WTC11 (cell line): Measurements from ENCODE around the gene TTLL5.

ENCODE experiments used
- CTCF ChIP-seq: fragments of 200-600 bp; IDR thresholded peaks from 2 replicates; pipeline ENCODE4 v1.8.0; 2022; ENCODE audit warnings: antibody characterized with exemption
- E2F1 ChIP-seq: sonication (generic); formaldehyde crosslinking; IDR thresholded peaks from 2 replicates; pipeline ENCODE4 v1.8.0; 2022; ENCODE audit warnings: mild to moderate bottlenecking, missing genetic modification reagents
- E2F4 ChIP-seq: sonication (generic); formaldehyde crosslinking; IDR thresholded peaks from 2 replicates; pipeline ENCODE4 v1.8.1; 2022; ENCODE audit warnings: low read depth, mild to moderate bottlenecking, moderate library complexity, missing genetic modification reagents, borderline replicate concordance
- EMX1 ChIP-seq: fragments of 250-450 bp; sonication (Bioruptor Pico); IDR thresholded peaks from 2 replicates; pipeline ENCODE4 v1.8.0; 2021; ENCODE audit warnings: mild to moderate bottlenecking
- GTF2I ChIP-seq: fragments of 250-450 bp; sonication (Bioruptor Pico); conservative IDR thresholded peaks from 2 replicates; pipeline ENCODE4 v1.4.0; 2021; ENCODE audit warnings: mild to moderate bottlenecking
- IRF2 ChIP-seq: sonication (generic); formaldehyde crosslinking; IDR thresholded peaks from 2 replicates; pipeline ENCODE4 v1.8.0; 2022; ENCODE audit warnings: low read depth, missing genetic modification reagents, borderline replicate concordance
- NR2C2 ChIP-seq: sonication (generic); formaldehyde crosslinking; IDR thresholded peaks from 2 replicates; pipeline ENCODE4 v1.8.0; 2022; ENCODE audit warnings: mild to moderate bottlenecking, missing genetic modification reagents
- NR3C1 ChIP-seq: sonication (generic); formaldehyde crosslinking; conservative IDR thresholded peaks from 2 replicates; pipeline ENCODE4 v1.8.1; 2023; ENCODE audit warnings: low read depth, mild to moderate bottlenecking, missing genetic modification reagents
- SMAD3 ChIP-seq: sonication (generic); formaldehyde crosslinking; IDR thresholded peaks from 2 replicates; pipeline ENCODE4 v1.8.0; 2022; ENCODE audit warnings: missing genetic modification reagents, mild to moderate bottlenecking, borderline replicate concordance
- TEAD1 ChIP-seq: sonication (generic); formaldehyde crosslinking; IDR thresholded peaks from 2 replicates; pipeline ENCODE4 v1.8.0; 2022; ENCODE audit warnings: mild to moderate bottlenecking, missing genetic modification reagents
- ZNF263 ChIP-seq: sonication (generic); formaldehyde crosslinking; IDR thresholded peaks from 2 replicates; pipeline ENCODE4 v1.8.1; 2022; ENCODE audit warnings: low read depth, mild to moderate bottlenecking, moderate library complexity, missing genetic modification reagents
- ZNF396 ChIP-seq: fragments of 250-450 bp; sonication (Bioruptor Pico); IDR thresholded peaks from 2 replicates; pipeline ENCODE4 v1.8.0; 2021; ENCODE audit warnings: mild to moderate bottlenecking, moderate library complexity, borderline replicate concordance
- ZNF512 ChIP-seq: sonication (generic); formaldehyde crosslinking; IDR thresholded peaks from 2 replicates; pipeline ENCODE4 v1.8.1; 2022; ENCODE audit warnings: missing genetic modification reagents, borderline replicate concordance

- no peak for TF ChIP-seq CTCF
- TF ChIP-seq E2F4: no peak
- TF ChIP-seq NR3C1 (CRISPR knock-in tag): no peak
- TF ChIP-seq GTF2I: no peak
- TF ChIP-seq ZNF512 (CRISPR knock-in tag): no peak
- TF ChIP-seq TEAD1: no peak
- TF ChIP-seq ZNF396 (CRISPR knock-in tag): no peak
- no peak for TF ChIP-seq ZNF263 (CRISPR knock-in tag)
- TF ChIP-seq IRF2 (CRISPR knock-in tag): no peak
- no peak for TF ChIP-seq SMAD3 (CRISPR knock-in tag)
- no peak for TF ChIP-seq EMX1 (CRISPR knock-in tag)
- no peak for TF ChIP-seq NR2C2 (CRISPR knock-in tag)
- no peak for TF ChIP-seq E2F1 (CRISPR knock-in tag)
Measured at GRCh38 chr14:75848167-75848913, 187.3 kb downstream of the TTLL5 start.
